Measurements from ENCODE around the gene LURAP1L.

The LURAP1L gene

GRCh38 chr9:12753931-12754330, 20.9 kb upstream of the LURAP1L start:
- Histone ChIP-seq H3K4me3 (ENCODE audit: low read length in 2 of 2) (no peak overlapping the region), H3K4me1 (ENCODE audit: control insufficient read depth, insufficient read depth, low read length) (no peaks in the 10 kb centered on the region), H3K27me3 (ENCODE audit: control insufficient read depth in 1 of 2, insufficient read depth in 2 of 2, low read length in 2 of 2) (no peaks in the 10 kb centered on the region), H3K9me3 (ENCODE audit: control insufficient read depth in 2 of 2, low read length in 2 of 2) (no peaks in the 10 kb centered on the region), H3K9ac (ENCODE audit: low read length in 2 of 2) (no peak overlapping the region), H3K27ac (ENCODE audit: low read length) (no peak overlapping the region), H3K36me3 (ENCODE audit: control insufficient read depth in 2 of 2, insufficient read depth in 2 of 2, low read length in 2 of 2) (no peaks in the 10 kb centered on the region)

GRCh38 chr9:12759761-12760160, 15.1 kb upstream of the LURAP1L start:
- no peaks in the 10 kb centered on the region for H3K9me3 ChIP-seq (ENCODE audit: control insufficient read depth in 2 of 2, low read length in 2 of 2)
- H3K36me3 ChIP-seq (ENCODE audit: control insufficient read depth in 2 of 2, insufficient read depth in 2 of 2, low read length in 2 of 2), result no peaks in the 10 kb centered on the region
- no peak overlapping the region for H3K9ac ChIP-seq (ENCODE audit: low read length in 2 of 2)
- no peaks in the 10 kb centered on the region for H3K27me3 ChIP-seq (ENCODE audit: control insufficient read depth in 1 of 2, insufficient read depth in 2 of 2, low read length in 2 of 2)
- no peaks in the 10 kb centered on the region for H3K4me1 ChIP-seq (ENCODE audit: control insufficient read depth, insufficient read depth, low read length)
- no peak overlapping the region for H3K4me3 ChIP-seq (ENCODE audit: low read length in 2 of 2)
- H3K27ac ChIP-seq (ENCODE audit: low read length), result no peak overlapping the region

- H3K4me1 ChIP-seq (ENCODE audit: control insufficient read depth, insufficient read depth, low read length), result no peaks in the 10 kb centered on the region
- H3K4me3 ChIP-seq (ENCODE audit: low read length in 2 of 2), result no peak overlapping the region
- no peaks in the 10 kb centered on the region for H3K27me3 ChIP-seq (ENCODE audit: control insufficient read depth in 1 of 2, insufficient read depth in 2 of 2, low read length in 2 of 2)
- no peak overlapping the region for H3K27ac ChIP-seq (ENCODE audit: low read length)
- no peaks in the 10 kb centered on the region for H3K9me3 ChIP-seq (ENCODE audit: control insufficient read depth in 2 of 2, low read length in 2 of 2)
- no peaks in the 10 kb centered on the region for H3K36me3 ChIP-seq (ENCODE audit: control insufficient read depth in 2 of 2, insufficient read depth in 2 of 2, low read length in 2 of 2)
- no peak overlapping the region for H3K9ac ChIP-seq (ENCODE audit: low read length in 2 of 2)
Measured at GRCh38 chr9:12760758-12761157, 14.1 kb upstream of the LURAP1L start.

GRCh38 chr9:12764150-12764549, 10.7 kb upstream of the LURAP1L start:
- Histone ChIP-seq H3K36me3 (ENCODE audit: control insufficient read depth in 2 of 2, insufficient read depth in 2 of 2, low read length in 2 of 2) (no peaks in the 10 kb centered on the region), H3K27ac (ENCODE audit: low read length) (no peak overlapping the region), H3K4me3 (ENCODE audit: low read length in 2 of 2) (no peak overlapping the region), H3K9me3 (ENCODE audit: control insufficient read depth in 2 of 2, low read length in 2 of 2) (no peaks in the 10 kb centered on the region), H3K9ac (ENCODE audit: low read length in 2 of 2) (no peak overlapping the region), H3K27me3 (ENCODE audit: control insufficient read depth in 1 of 2, insufficient read depth in 2 of 2, low read length in 2 of 2) (no peaks in the 10 kb centered on the region), H3K4me1 (ENCODE audit: control insufficient read depth, insufficient read depth, low read length) (peaks cover 3% of the 10 kb centered on the region)

- Histone ChIP-seq H3K9ac (ENCODE audit: low read length in 2 of 2) (no peak overlapping the region), H3K36me3 (ENCODE audit: control insufficient read depth in 2 of 2, insufficient read depth in 2 of 2, low read length in 2 of 2) (no peaks in the 10 kb centered on the region), H3K4me1 (ENCODE audit: control insufficient read depth, insufficient read depth, low read length) (peaks cover 3% of the 10 kb centered on the region), H3K4me3 (ENCODE audit: low read length in 2 of 2) (no peak overlapping the region), H3K9me3 (ENCODE audit: control insufficient read depth in 2 of 2, low read length in 2 of 2) (no peaks in the 10 kb centered on the region), H3K27me3 (ENCODE audit: control insufficient read depth in 1 of 2, insufficient read depth in 2 of 2, low read length in 2 of 2) (no peaks in the 10 kb centered on the region), H3K27ac (ENCODE audit: low read length) (no peak overlapping the region)
Measured at GRCh38 chr9:12765088-12765798, 9.6 kb upstream of the LURAP1L start.

GRCh38 chr9:12766357-12766756, 8.5 kb upstream of the LURAP1L start:
- Histone ChIP-seq H3K9me3 (ENCODE audit: control insufficient read depth in 2 of 2, low read length in 2 of 2) (no peaks in the 10 kb centered on the region), H3K4me1 (ENCODE audit: control insufficient read depth, insufficient read depth, low read length) (peaks cover 3% of the 10 kb centered on the region), H3K4me3 (ENCODE audit: low read length in 2 of 2) (peak overlapping the region in 1 of 2 donors; percentile 1), H3K27ac (ENCODE audit: low read length) (no peak overlapping the region), H3K27me3 (ENCODE audit: control insufficient read depth in 1 of 2, insufficient read depth in 2 of 2, low read length in 2 of 2) (no peaks in the 10 kb centered on the region), H3K36me3 (ENCODE audit: control insufficient read depth in 2 of 2, insufficient read depth in 2 of 2, low read length in 2 of 2) (no peaks in the 10 kb centered on the region), H3K9ac (ENCODE audit: low read length in 2 of 2) (no peak overlapping the region)

- H3K9me3 ChIP-seq (ENCODE audit: control insufficient read depth in 2 of 2, low read length in 2 of 2), result no peaks in the 10 kb centered on the region
- H3K36me3 ChIP-seq (ENCODE audit: control insufficient read depth in 2 of 2, insufficient read depth in 2 of 2, low read length in 2 of 2), result no peaks in the 10 kb centered on the region
- H3K4me1 ChIP-seq (ENCODE audit: control insufficient read depth, insufficient read depth, low read length), result peaks cover 3% of the 10 kb centered on the region
- H3K27me3 ChIP-seq (ENCODE audit: control insufficient read depth in 1 of 2, insufficient read depth in 2 of 2, low read length in 2 of 2), result no peaks in the 10 kb centered on the region
- H3K9ac ChIP-seq (ENCODE audit: low read length in 2 of 2), result no peak overlapping the region
- H3K4me3 ChIP-seq (ENCODE audit: low read length in 2 of 2), result no peak overlapping the region
- no peak overlapping the region for H3K27ac ChIP-seq (ENCODE audit: low read length)
Measured at GRCh38 chr9:12770261-12770660, 4.6 kb upstream of the LURAP1L start.

GRCh38 chr9:12771891-12772290, 2.9 kb upstream of the LURAP1L start:
- Histone ChIP-seq H3K9ac (ENCODE audit: low read length in 2 of 2) (no peak overlapping the region), H3K36me3 (ENCODE audit: control insufficient read depth in 2 of 2, insufficient read depth in 2 of 2, low read length in 2 of 2) (no peaks in the 10 kb centered on the region), H3K27ac (ENCODE audit: low read length) (no peak overlapping the region), H3K4me1 (ENCODE audit: control insufficient read depth, insufficient read depth, low read length) (no peaks in the 10 kb centered on the region), H3K27me3 (ENCODE audit: control insufficient read depth in 1 of 2, insufficient read depth in 2 of 2, low read length in 2 of 2) (no peaks in the 10 kb centered on the region), H3K4me3 (ENCODE audit: low read length in 2 of 2) (no peak overlapping the region), H3K9me3 (ENCODE audit: control insufficient read depth in 2 of 2, low read length in 2 of 2) (no peaks in the 10 kb centered on the region)

GRCh38 chr9:12773562-12773961, 1.3 kb upstream of the LURAP1L start:
- Histone ChIP-seq H3K9ac (ENCODE audit: low read length in 2 of 2) (no peak overlapping the region), H3K9me3 (ENCODE audit: control insufficient read depth in 2 of 2, low read length in 2 of 2) (no peaks in the 10 kb centered on the region), H3K36me3 (ENCODE audit: control insufficient read depth in 2 of 2, insufficient read depth in 2 of 2, low read length in 2 of 2) (no peaks in the 10 kb centered on the region), H3K4me1 (ENCODE audit: control insufficient read depth, insufficient read depth, low read length) (peaks cover 5% of the 10 kb centered on the region), H3K27ac (ENCODE audit: low read length) (no peak overlapping the region), H3K4me3 (ENCODE audit: low read length in 2 of 2) (no peak overlapping the region), H3K27me3 (ENCODE audit: control insufficient read depth in 1 of 2, insufficient read depth in 2 of 2, low read length in 2 of 2) (no peaks in the 10 kb centered on the region)

- peaks cover 10% of the 10 kb centered on the region for H3K4me1 ChIP-seq (ENCODE audit: control insufficient read depth, insufficient read depth, low read length)
- H3K9me3 ChIP-seq (ENCODE audit: control insufficient read depth in 2 of 2, low read length in 2 of 2), result no peaks in the 10 kb centered on the region
- peak overlapping the region; percentile 96 to 99 for H3K4me3 ChIP-seq (ENCODE audit: low read length in 2 of 2)
- H3K27me3 ChIP-seq (ENCODE audit: control insufficient read depth in 1 of 2, insufficient read depth in 2 of 2, low read length in 2 of 2), result no peaks in the 10 kb centered on the region
- no peaks in the 10 kb centered on the region for H3K36me3 ChIP-seq (ENCODE audit: control insufficient read depth in 2 of 2, insufficient read depth in 2 of 2, low read length in 2 of 2)
- peak overlapping the region; percentile 88 for H3K27ac ChIP-seq (ENCODE audit: low read length)
- H3K9ac ChIP-seq (ENCODE audit: low read length in 2 of 2), result peak overlapping the region; percentile 82 to 93
Measured at GRCh38 chr9:12775679-12776512, 1.1 kb downstream of the LURAP1L start.

All from stomach smooth muscle (tissue), 2 donors.